K562 (cell line): ENCODE measurements around the gene PELI3. TPM values are rescaled to one million over a fixed set of nuclear protein-coding genes. Genes with fewer than 3 reads are reported as not detected.
A peak's percentile ranks its signal among the peaks of the same experiment; 100 is the strongest.

Experiments used
- CBFA2T3 ChIP-seq: fragments of 450-650 bp; IDR thresholded peaks from 2 replicates; pipeline ENCODE4 v1.6.1; 2017
- COPS2 ChIP-seq: fragments of 450-650 bp; conservative IDR thresholded peaks from 2 replicates; pipeline ENCODE4 v1.6.1; 2016; ENCODE audit warnings: mild to moderate bottlenecking, moderate library complexity
- ELF2 ChIP-seq: fragments of 250-450 bp; sonication (Bioruptor Pico); IDR thresholded peaks from 2 replicates; pipeline ENCODE4 v1.5.0; 2021; ENCODE audit warnings: mild to moderate bottlenecking
- FOXJ2 ChIP-seq: fragments of 200-800 bp; sonication (Bioruptor generic); IDR thresholded peaks from 2 replicates; pipeline ENCODE4 v1.6.1; 2016; ENCODE audit warnings: missing genetic modification characterization, missing compliant biosample characterization
- GABPB2 ChIP-seq: fragments of 250-450 bp; sonication (Bioruptor Pico); conservative IDR thresholded peaks from 2 replicates; pipeline ENCODE4 v1.5.1; 2021; ENCODE audit warnings: mild to moderate bottlenecking
- NCOA4 ChIP-seq: fragments of 450-650 bp; IDR thresholded peaks from 2 replicates; pipeline ENCODE4 v1.6.1; 2018; ENCODE audit warnings: mild to moderate bottlenecking; ENCODE audit not compliant: partially characterized antibody
- NR2C2 ChIP-seq, 2 experiments: fragments of 200-800 bp in 1 of 2; sonication (Bioruptor generic) in 1 of 2; sonication (generic) in 1 of 2; formaldehyde crosslinking in 1 of 2; IDR thresholded peaks; 2 replicates each; pipeline versions ENCODE4 v1.6.1 to v1.8.0; 2016 to 2022; ENCODE audit warnings: mild to moderate bottlenecking in 1 of 2, missing compliant biosample characterization in 1 of 2, missing genetic modification characterization in 1 of 2, missing genetic modification reagents in 1 of 2
- PHTF2 ChIP-seq: fragments of 250-450 bp; sonication (Bioruptor Pico); IDR thresholded peaks from 2 replicates; pipeline ENCODE4 v1.5.0; 2021; ENCODE audit warnings: mild to moderate bottlenecking
- RAD21 ChIP-seq, 2 experiments: fragments of 250-450 bp in 1 of 2; fragments of 450-650 bp in 1 of 2; sonication (Bioruptor Pico) in 1 of 2; formaldehyde crosslinking in 1 of 2; IDR thresholded peaks in 1 of 2; conservative IDR thresholded peaks in 1 of 2; 2 replicates each; pipeline versions ENCODE4 v1.4.0 to v1.8.0; 2020 to 2022; ENCODE audit warnings: mild to moderate bottlenecking in 2 of 2, moderate library complexity in 1 of 2
- REST ChIP-seq, 2 experiments: fragments of 450-650 bp; formaldehyde crosslinking in 1 of 2; IDR thresholded peaks; 2 replicates each; pipeline versions ENCODE4 v1.4.0 to v1.6.1; 2014 to 2020; ENCODE audit warnings: mild to moderate bottlenecking in 2 of 2, borderline replicate concordance in 1 of 2, low read depth in 1 of 2
- RREB1 ChIP-seq: fragments of 250-450 bp; sonication (Bioruptor Pico); IDR thresholded peaks from 2 replicates; pipeline ENCODE4 v1.4.0; 2020
- SMAD3 ChIP-seq: fragments of 450-650 bp; formaldehyde crosslinking; conservative IDR thresholded peaks from 2 replicates; pipeline ENCODE4 v1.4.0; 2020; ENCODE audit warnings: mild to moderate bottlenecking
- ZNF184 ChIP-seq: sonication (generic); formaldehyde crosslinking; IDR thresholded peaks from 2 replicates; pipeline ENCODE4 v1.5.0; 2020; ENCODE audit warnings: missing genetic modification reagents
- ZNF589 ChIP-seq: fragments of 200-800 bp; sonication (Bioruptor generic); IDR thresholded peaks from 2 replicates; pipeline ENCODE4 v1.6.1; 2016; ENCODE audit warnings: low read depth, missing genetic modification characterization, missing compliant biosample characterization
- polyA plus RNA-seq, 8 experiments: library from polyadenylated mRNA; depleted of rRNA in 4 of 8; stranded (reverse) in 5 of 8; unstranded in 3 of 8; fragments of >200 nt; fragmentation: Nextera tagmentation in 2 of 8; fragmentation: Illumina TruSeq in 1 of 8; extraction: Ambion mirVana in 2 of 8; extraction: Trizol in 1 of 8; gene quantifications; 2 replicates each; pipeline versions ENCODE4 v1.2.1 to v1.2.3, GENCODE V29; 2011 to 2014; ENCODE audit warnings: inconsistent platforms in 1 of 8, missing spikeins in 1 of 8
- total RNA-seq, 7 experiments: library from RNA; depleted of rRNA in 6 of 7; stranded (reverse); fragments of >200 nt in 6 of 7; fragmentation: Illumina TruSeq in 2 of 7; extraction: Trizol in 2 of 7; gene quantifications; 2 replicates each; pipeline versions ENCODE4 v1.2.1 to v1.2.3, GENCODE V29; 2011 to 2021; ENCODE audit warnings: low replicate concordance in 1 of 7

Gene PELI3
- total and polyA plus RNA-seq, 9 of the 15 experiments (the other 6 are each of a cell fraction or from before 2014, with no cell fraction given), result 0.17 to 4.2 (median 1.9) TPM

GRCh38 chr11:66478729-66479393 lies 12.2 kb downstream of the PELI3 start (continued):
- TF ChIP-seq REST (IDR thresholded peaks at IDR 0.05; ENCODE audit: borderline replicate concordance) (peak; percentile 77), REST (CRISPR knock-in tag; IDR thresholded peaks at IDR 0.05; ENCODE audit: low read depth) (no peak), NR2C2 (CRISPR knock-in tag; IDR thresholded peaks at IDR 0.05) (no peak), NR2C2 (tag; IDR thresholded peaks at IDR 0.05) (no peak), GABPB2 (CRISPR knock-in tag) (no peak), ZNF589 (CRISPR knock-in tag) (no peak), ZNF184 (no peak), RAD21 (CRISPR knock-in tag; conservative IDR thresholded peaks at IDR 0.05 in 1 of 2, IDR thresholded peaks at IDR 0.05 in 1 of 2) (peak; percentile 56 to 68), ELF2 (CRISPR knock-in tag) (no peak), SMAD3 (CRISPR knock-in tag) (no peak), RREB1 (CRISPR knock-in tag) (no peak), NCOA4 (peak; percentile 65), CBFA2T3 (no peak), PHTF2 (no peak), COPS2 (no peak), FOXJ2 (tag) (0 out of 2 replicates have a peak, but pooled peaks have one; percentile 41)
